ENCODE measurements around the gene BHLHE41. TPM values are rescaled to one million over a fixed set of nuclear protein-coding genes. Genes with fewer than 3 reads are reported as not detected.

BHLHE41 gene
- total and polyA plus RNA-seq, 9 of the 15 experiments (the other 6 are each of a cell fraction or from before 2014, with no cell fraction given) = not detected

DNA sequence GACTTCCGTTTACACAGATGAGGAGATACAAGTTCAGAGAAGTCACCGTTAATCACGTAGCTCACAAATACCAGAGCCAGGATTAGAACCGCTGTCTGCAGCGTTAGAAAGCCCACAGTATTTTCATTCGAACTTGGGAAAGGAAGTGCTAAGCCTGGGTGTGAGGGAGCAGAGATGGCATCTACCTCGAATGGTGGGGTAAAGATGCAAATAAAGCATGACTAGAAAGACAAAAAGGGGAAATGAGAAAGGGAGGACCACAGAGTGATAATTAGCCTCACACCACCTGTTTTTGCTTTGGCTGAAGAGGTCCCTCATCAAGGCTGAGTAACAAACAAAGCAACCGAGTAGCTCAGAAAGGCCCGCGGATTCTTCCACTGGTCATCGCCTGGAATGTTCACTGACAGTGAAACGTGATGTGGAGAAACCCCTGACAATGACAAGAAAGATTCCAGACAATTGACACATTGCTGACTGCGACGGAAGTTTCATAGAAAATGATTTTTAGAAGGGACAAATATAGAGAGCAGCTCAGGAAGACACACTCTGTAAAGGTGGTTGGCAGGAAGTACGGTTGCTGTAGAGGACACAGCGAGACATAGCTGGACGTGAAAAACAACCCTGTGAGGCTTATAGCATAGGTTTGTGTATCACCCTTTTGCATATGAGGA lies 31.5 kb upstream of the BHLHE41 start:
- intact Hi-C loops (cut with micrococcal nuclease) = no loop called here
- in situ Hi-C loops (cut with MboI) = no loop called here
- Histone ChIP-seq H3K4me3 (no peak overlapping the region), H3K36me3 (ENCODE audit: control insufficient read depth, insufficient read depth, low read length) (no peaks in the 10 kb centered on the region), H3K27me3 (ENCODE audit: control insufficient read depth in 2 of 2, insufficient read depth in 2 of 2, low read length in 2 of 2) (peaks cover 0 to 6% of the 10 kb centered on the region in 2 experiments; a peak in 2 of 5 replicates), H3K9me3 (replicated peaks; ENCODE audit: control insufficient read depth, insufficient read depth, low read depth, low read length) (no peaks in the 10 kb centered on the region), H3K9me1 (ENCODE audit: control insufficient read depth, insufficient read depth, low read length) (no peaks in the 10 kb centered on the region), H3K4me2 (ENCODE audit: insufficient read depth, low read length) (no peak overlapping the region), H2AFZ (ENCODE audit: low read depth, low read length) (no peak overlapping the region), H3K9ac (ENCODE audit: insufficient read depth in 1 of 2, low read depth in 2 of 2, low read length in 2 of 2) (no peak overlapping the region), H3K4me1 (replicated peaks in 1 of 2; ENCODE audit: control insufficient read depth in 2 of 2, insufficient read depth in 2 of 2, low read length in 2 of 2) (no peaks in the 10 kb centered on the region; a peak in 1 of 5 replicates), H3K27ac (ENCODE audit: extremely low read depth, low read depth, low read length) (no peak overlapping the region), H3K79me2 (ENCODE audit: control insufficient read depth, insufficient read depth, low read length) (no peaks in the 10 kb centered on the region), H4K20me1 (replicated peaks; ENCODE audit: control insufficient read depth, insufficient read depth, low read length) (no peaks in the 10 kb centered on the region; the same call in 1 of the 2 replicates)
- under 1% methylated on average over 17 of the region's 17 CpGs for WGBS (ENCODE audit: insufficient coverage, low coverage, missing lambda C conversion rate)
- ATAC-seq = no peak
- CTCF ChIA-PET (ENCODE audit: low intra/inter-chr PET ratio) = no interaction called here
- TF ChIP-seq IFI16 (CRISPR knock-in tag; IDR thresholded peaks at IDR 0.05) (no peak), SPI1 (IDR thresholded peaks at IDR 0.05; ENCODE audit: borderline replicate concordance, low read depth, low read length) (peak; percentile 34; the same call in 1 of the 2 replicates), NR2C2 (CRISPR knock-in tag; IDR thresholded peaks at IDR 0.05) (no peak), NR2C2 (tag; IDR thresholded peaks at IDR 0.05) (0 out of 2 replicates have a peak, but pooled peaks have one; percentile 16)
- FAIRE-seq = no peak
- POLR2A ChIA-PET = interaction anchor here (0.7 to 1.1 kb wide), 2 partner anchors 17 to 1003 kb away, joined by 3 read pairs; no protein-coding TSS in a partner anchor
- no peak for DNase-seq (ENCODE audit: extremely low read depth in 1 of 4, low spot score in 3 of 4)
- no TSS peak for BruUV-seq (replicated peaks)

All from K562 (cell line).